NB4 (cell line): ENCODE data around the gene LSM7.
A peak's percentile ranks its signal among the peaks of the same experiment; 100 is the strongest.

Experiments
- DNase-seq: peaks from one replicate; pipeline ENCODE4 v3.0.0; 2010; ENCODE audit warnings: low read depth
- H3K4me3 ChIP-seq: one replicate; pipeline ENCODE4 v1.5.1; 2011; ENCODE audit warnings: mild to moderate bottlenecking, low read depth, low read length, moderate library complexity
- MYC ChIP-seq: IDR thresholded peaks from 2 replicates; pipeline ENCODE4 v1.6.1; 2011; ENCODE audit warnings: low read depth, low read length
- POLR2A ChIP-seq: IDR thresholded peaks from 2 replicates; pipeline ENCODE4 v1.6.1; 2011; ENCODE audit warnings: mild to moderate bottlenecking; ENCODE audit not compliant: insufficient read length; ENCODE audit errors: extremely low read depth
- TF ChIP-seq, protein P1 (sequence below): IDR thresholded peaks from one replicate; pipeline ENCODE4 v1.5.1; 2012; ENCODE audit warnings: low read depth, low read length
- TF ChIP-seq, protein P2 (sequence below): IDR thresholded peaks from 2 replicates; pipeline ENCODE4 v1.6.1; 2011; ENCODE audit warnings: low read depth, low read length

The LSM7 gene

DNA sequence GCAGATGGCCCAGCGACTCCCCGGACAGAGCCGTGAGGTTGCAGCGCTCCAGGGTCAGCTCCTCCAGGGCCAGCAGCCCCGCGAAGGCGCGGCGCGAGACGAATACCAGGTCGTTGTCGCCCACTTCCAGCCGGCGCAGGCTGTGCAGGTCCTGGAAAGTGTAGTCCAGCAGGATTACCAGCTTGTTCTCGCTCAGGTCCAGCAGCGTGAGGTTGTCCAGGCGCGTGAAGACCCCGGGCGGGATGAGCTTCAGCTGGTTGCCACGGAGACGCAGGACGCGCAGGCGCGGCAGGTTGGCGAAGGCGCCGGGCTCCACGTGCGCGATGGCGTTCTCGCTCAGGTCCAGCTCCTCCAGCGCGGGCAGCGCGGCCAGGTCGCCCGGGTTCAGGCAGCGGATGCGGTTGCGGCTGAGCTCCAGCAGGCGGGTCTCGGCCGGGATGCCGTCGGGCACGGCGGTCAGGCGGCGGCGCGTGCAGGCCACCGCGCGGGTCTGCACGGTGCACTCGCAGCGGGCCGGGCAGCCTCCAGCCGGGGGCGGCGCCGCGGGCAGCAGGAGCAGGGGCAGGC is 37.1 kb downstream of the LSM7 start:
- peak overlapping the region; percentile 78 for H3K4me3 ChIP-seq
- DNase-seq, result no peak

DNA sequence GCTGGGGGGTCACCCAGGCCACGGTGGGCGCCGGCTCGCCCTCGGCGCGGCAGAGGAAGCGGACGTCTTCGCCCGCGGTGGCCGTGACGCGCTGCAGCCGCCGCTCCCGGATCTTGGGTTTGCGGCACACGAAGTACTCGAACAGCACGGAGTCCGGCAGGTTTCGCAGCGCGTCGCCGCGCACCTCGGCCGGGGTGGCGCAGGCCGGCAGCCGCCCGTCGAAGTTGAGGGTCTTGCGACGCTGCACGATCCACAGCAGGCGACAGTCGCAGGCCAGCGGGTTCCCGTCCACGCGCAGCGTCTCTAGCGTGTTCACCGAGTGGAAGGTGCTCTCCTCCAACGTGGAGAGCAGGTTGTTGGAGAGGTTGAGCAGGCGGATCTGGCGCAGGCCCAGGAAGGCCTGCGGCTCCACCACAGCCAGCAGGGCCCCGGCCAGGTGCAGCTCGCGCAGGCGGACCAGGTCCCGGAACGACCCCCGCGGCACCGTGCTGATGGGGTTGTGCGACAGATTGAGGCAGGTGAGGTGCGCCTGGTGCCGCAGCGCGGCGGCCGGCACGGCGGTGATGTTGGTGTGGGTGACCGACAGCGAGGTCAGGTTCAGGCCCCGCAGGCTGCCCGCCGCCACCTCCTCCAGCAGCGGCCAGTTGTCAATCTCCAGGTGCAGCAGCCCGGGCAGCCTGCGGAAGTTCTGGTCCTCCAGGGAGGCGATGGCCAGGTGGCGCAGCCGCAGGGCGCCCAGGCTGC is 37.8 kb downstream of the LSM7 start:
- peak; percentile 35 for DNase-seq
- TF ChIP-seq MYC, result no peak; the same call in 1 of the 2 replicates
- TF ChIP-seq, protein P1, sequence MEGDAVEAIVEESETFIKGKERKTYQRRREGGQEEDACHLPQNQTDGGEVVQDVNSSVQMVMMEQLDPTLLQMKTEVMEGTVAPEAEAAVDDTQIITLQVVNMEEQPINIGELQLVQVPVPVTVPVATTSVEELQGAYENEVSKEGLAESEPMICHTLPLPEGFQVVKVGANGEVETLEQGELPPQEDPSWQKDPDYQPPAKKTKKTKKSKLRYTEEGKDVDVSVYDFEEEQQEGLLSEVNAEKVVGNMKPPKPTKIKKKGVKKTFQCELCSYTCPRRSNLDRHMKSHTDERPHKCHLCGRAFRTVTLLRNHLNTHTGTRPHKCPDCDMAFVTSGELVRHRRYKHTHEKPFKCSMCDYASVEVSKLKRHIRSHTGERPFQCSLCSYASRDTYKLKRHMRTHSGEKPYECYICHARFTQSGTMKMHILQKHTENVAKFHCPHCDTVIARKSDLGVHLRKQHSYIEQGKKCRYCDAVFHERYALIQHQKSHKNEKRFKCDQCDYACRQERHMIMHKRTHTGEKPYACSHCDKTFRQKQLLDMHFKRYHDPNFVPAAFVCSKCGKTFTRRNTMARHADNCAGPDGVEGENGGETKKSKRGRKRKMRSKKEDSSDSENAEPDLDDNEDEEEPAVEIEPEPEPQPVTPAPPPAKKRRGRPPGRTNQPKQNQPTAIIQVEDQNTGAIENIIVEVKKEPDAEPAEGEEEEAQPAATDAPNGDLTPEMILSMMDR, result no peak
- TF ChIP-seq, protein P2, sequence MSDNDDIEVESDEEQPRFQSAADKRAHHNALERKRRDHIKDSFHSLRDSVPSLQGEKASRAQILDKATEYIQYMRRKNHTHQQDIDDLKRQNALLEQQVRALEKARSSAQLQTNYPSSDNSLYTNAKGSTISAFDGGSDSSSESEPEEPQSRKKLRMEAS, result no peak
- no peak for TF ChIP-seq POLR2A
- peak overlapping the region; percentile 78 for H3K4me3 ChIP-seq

More for the DNA sequence above, 37.1 kb downstream of the LSM7 start:
- TF ChIP-seq, protein P1, result no peak

DNA sequence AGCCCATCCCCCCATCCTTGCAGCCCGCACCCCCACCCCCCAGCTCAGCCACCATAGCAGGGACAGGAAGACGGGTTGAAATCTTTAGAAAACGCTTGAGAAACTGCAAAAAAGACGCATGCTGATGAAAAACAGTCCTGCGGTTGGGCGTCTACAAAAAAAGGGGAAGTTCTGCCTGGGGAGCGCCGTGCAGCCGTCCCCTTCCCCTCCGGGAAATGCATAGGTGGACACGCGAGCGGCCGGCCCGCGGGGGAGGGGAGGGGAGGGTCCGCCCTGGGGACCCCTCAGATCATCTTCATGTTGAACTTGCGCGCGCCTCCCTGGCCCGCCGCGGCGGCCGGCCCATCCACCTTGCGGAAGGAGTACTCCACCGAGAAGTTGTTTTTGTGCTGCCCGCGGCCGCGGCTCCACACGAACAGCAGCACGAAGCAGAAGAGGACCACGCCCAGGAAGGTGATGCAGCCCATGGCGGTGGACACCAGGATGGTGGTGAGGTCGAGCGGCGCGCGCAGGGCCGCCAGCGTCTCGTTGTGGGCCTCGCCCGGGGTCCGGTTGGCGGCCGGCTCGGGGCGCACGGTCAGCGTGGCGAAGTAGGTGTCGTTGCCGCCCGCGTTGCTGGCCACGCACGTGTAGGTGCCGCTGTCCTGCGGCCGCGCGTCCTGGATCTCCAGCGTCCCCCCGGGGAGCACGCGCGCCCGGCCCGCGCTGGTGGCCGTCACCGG is 38.5 kb downstream of the LSM7 start:
- peak overlapping the region; percentile 78 for H3K4me3 ChIP-seq
- TF ChIP-seq, protein P2, result peak; percentile 61
- no peak for TF ChIP-seq POLR2A
- TF ChIP-seq, protein P1, result no peak
- peak; percentile 70 for TF ChIP-seq MYC
- peak; percentile 95 for DNase-seq

DNA sequence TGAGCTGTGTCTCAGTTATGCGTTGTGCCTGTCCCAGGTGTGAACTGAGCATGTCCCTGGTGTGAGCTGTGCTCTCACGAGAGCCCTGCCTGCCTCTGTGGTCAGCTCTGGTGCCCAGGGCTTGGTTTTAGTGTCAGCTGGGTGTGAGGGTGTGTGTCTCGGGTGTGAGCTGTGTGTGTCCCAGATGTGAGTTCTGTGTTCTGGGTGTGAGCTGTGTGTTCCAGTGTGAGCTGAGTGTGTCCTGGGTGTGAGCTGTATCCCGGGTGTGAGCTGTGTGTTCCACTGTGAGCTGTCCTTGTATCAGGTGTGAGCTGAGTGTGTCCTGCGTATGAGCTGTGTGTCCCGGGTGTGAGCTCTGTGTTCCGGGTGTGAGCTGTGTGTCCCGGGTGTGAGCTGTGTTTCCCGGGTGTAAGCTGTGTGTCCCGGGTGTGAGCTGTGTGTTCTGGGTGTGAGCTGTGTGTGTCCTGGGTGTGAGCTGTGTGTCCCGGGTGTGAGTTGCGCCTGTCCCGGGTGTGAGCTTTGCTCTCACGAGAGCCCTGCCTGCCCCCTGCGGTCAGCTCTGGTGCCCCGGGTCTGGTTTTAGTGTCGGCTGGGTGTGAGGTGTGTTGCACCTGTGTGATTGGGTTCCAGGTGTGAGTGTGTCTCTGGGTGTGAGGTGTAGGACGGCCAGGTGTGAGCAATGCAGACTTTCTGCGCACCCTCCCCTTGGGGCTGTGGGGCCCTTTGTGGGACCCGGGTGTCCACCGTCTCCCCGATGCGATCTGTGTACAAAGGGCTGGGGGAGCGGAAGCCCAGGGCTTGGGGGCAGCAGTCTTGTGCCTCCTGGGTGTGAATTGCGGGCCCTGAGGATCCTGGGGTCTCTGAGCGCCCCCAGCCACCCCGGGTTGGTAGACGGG is 39.3 kb downstream of the LSM7 start:
- peak; percentile 44 for DNase-seq
- TF ChIP-seq, protein P1, result no peak
- TF ChIP-seq MYC, result no peak
- TF ChIP-seq POLR2A, result no peak
- TF ChIP-seq, protein P2, result no peak
- H3K4me3 ChIP-seq, result peak overlapping the region; percentile 44

DNA sequence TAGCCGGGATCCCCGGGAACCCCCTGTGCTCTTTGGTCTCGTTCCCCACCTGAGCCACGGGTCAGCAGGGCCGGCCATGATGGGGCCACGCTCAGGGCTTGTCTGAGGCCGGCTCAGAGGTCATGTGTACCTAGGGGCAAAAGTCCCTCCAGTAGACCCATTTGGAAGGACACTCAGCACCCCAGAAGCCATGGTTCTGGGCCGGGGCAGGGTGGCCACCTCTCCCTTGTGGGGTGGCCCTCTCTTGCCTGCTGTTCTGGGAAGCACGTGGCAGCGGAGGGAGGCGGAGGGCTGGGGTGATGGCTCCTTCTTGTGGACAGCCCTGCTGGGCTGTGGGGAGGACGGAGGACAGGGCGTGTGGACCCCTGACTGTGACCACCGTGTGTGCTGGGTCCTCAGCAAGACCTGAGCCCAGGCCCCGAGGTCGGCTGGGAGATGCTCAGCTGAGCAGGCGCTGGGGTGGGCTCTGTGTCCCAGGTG is 40.0 kb downstream of the LSM7 start:
- TF ChIP-seq MYC, result no peak
- no peak for TF ChIP-seq POLR2A
- TF ChIP-seq, protein P1, result no peak
- TF ChIP-seq, protein P2, result no peak
- DNase-seq, result no peak
- H3K4me3 ChIP-seq, result no peak overlapping the region
